ENCODE results near the gene KIAA0232. TPM values are rescaled to one million over a fixed set of nuclear protein-coding genes. Genes with fewer than 3 reads are reported as not detected.

KIAA0232 gene
- total RNA-seq, 1 donor from 2014 or later: 28.1 TPM

DNA sequence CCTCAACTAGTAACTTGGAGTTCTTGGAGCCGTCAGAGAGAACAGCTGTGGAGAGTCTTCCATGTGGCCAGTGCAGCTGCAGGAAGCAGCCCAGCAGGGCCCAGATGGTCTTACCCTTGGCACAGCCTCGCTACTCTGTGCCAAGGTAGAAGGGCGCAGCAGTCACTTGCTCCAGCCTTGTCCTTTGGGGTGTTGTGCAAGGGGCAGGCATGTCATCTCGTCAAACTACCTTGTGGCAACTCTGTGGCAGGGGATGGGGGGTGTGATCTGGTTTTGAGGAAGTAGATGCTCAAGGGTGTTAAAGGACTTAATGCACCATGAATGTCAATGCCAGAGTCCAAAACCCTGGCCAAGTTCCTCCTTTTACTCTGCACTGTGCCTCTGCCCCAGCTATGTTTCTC, 92.9 kb downstream of the KIAA0232 start:
- H3K4me3 ChIP-seq: no peak overlapping the region
- intact Hi-C loops (cut with DNase I): loop anchor here (10.0 kb wide), 1 partner anchor 161 kb away; the partner anchor contains the start of gene BLOC1S4
- H3K27me3 ChIP-seq (ENCODE audit: low read depth): no peaks in the 10 kb centered on the region
- DNase-seq (peak; percentile 84), ATAC-seq (peak; percentile 60 to 79)
- peaks cover 77% of the 10 kb centered on the region for H3K36me3 ChIP-seq
- TF ChIP-seq, protein P1, sequence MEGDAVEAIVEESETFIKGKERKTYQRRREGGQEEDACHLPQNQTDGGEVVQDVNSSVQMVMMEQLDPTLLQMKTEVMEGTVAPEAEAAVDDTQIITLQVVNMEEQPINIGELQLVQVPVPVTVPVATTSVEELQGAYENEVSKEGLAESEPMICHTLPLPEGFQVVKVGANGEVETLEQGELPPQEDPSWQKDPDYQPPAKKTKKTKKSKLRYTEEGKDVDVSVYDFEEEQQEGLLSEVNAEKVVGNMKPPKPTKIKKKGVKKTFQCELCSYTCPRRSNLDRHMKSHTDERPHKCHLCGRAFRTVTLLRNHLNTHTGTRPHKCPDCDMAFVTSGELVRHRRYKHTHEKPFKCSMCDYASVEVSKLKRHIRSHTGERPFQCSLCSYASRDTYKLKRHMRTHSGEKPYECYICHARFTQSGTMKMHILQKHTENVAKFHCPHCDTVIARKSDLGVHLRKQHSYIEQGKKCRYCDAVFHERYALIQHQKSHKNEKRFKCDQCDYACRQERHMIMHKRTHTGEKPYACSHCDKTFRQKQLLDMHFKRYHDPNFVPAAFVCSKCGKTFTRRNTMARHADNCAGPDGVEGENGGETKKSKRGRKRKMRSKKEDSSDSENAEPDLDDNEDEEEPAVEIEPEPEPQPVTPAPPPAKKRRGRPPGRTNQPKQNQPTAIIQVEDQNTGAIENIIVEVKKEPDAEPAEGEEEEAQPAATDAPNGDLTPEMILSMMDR (IDR thresholded peaks at IDR 0.05): no peak
- H3K4me1 ChIP-seq: peaks cover 24% of the 10 kb centered on the region
- H3K27ac ChIP-seq: no peak overlapping the region
- no peaks in the 10 kb centered on the region for H3K9me3 ChIP-seq

DNA sequence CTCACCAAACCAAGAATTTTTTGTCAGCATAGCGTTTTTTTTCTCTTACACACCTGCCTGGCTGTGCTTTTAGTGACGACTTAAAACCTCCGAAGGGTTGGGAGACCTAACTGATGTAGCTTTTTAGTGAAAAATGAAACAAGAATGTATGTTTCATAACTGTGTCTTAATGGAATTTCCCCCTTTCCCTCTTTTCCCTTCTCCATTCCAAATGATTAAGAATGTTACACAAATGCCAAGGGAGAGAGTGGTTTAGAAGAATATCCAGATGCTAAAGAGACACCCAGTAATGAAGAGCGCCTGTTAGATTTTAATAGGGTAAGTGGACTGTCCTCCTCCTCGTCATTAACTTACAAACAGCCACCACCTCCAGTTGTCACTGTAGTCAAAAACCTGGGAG, 93.9 kb downstream of the KIAA0232 start:
- Histone ChIP-seq H3K27ac (peak overlapping the region; percentile 36), H3K4me1 (peaks cover 24% of the 10 kb centered on the region), H3K9me3 (no peaks in the 10 kb centered on the region), H3K27me3 (ENCODE audit: low read depth) (no peaks in the 10 kb centered on the region), H3K36me3 (peaks cover 86% of the 10 kb centered on the region), H3K4me3 (no peak overlapping the region)
- no peak for DNase-seq
- no peak for ATAC-seq
- TF ChIP-seq, protein P1 (IDR thresholded peaks at IDR 0.05): no peak
- intact Hi-C loops (cut with DNase I): loop anchor here (10.0 kb wide), 1 partner anchor 162 kb away; the partner anchor contains the start of gene BLOC1S4

DNA sequence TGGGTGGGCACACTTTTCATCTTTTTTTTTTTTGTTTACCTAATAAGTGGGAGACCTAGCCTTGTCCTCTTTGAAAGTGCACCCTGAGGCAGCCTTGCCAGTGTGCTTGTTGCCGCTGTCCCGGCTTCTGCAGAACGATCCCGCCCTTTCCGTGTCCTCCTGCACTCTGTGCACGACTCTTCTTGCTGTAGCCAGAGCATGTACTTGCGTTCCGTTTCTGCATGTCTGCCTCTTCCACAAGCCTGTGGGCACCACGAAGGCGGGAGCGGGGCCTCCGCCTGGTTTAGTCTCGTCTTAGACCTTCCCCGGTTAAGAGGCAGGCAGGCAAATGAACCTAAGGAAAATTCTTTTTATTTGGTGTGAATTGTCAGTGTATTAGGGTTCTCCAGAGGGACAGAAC, 94.5 kb downstream of the KIAA0232 start:
- intact Hi-C loops (cut with DNase I): loop anchor here (10.0 kb wide), 1 partner anchor 162 kb away; the partner anchor contains the start of gene BLOC1S4
- H3K27ac ChIP-seq: peak overlapping the region; percentile 36
- DNase-seq (no peak), ATAC-seq (no peak)
- no peaks in the 10 kb centered on the region for H3K9me3 ChIP-seq
- H3K4me3 ChIP-seq: no peak overlapping the region
- peaks cover 24% of the 10 kb centered on the region for H3K4me1 ChIP-seq
- H3K36me3 ChIP-seq: peaks cover 86% of the 10 kb centered on the region
- TF ChIP-seq, protein P1 (IDR thresholded peaks at IDR 0.05): no peak
- H3K27me3 ChIP-seq (ENCODE audit: low read depth): no peaks in the 10 kb centered on the region

GRCh38 chr4:6878451-6879059, 96.0 kb downstream of the KIAA0232 start:
- no peak overlapping the region for H3K27ac ChIP-seq
- intact Hi-C loops (cut with DNase I): loop anchor here (10.0 kb wide), 1 partner anchor 164 kb away; the partner anchor contains the start of gene BLOC1S4
- DNase-seq: no peak
- ATAC-seq: no peak
- peaks cover 21% of the 10 kb centered on the region for H3K4me1 ChIP-seq
- H3K4me3 ChIP-seq: no peak overlapping the region
- TF ChIP-seq, protein P1 (IDR thresholded peaks at IDR 0.05): no peak
- no peaks in the 10 kb centered on the region for H3K27me3 ChIP-seq (ENCODE audit: low read depth)
- peaks cover 84% of the 10 kb centered on the region for H3K36me3 ChIP-seq
- no peaks in the 10 kb centered on the region for H3K9me3 ChIP-seq

DNA sequence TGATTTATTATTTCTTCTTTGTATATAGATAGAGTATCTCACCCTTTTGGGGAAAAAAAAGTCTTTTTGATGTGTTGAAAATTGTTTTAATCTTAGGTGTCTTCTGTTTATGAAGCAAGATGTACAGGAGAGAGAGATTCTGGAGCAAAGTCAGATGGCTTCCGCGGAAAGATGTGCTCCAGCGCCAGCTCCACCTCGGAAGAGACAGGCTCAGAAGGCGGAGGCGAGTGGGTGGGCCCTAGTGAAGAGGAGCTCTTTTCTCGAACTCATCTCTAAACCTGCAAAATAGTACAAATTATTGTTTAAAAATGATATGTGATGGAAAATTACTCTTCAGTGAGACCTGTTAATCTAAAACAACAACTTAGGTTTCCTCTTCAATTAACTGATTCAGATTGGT, 98.2 kb downstream of the KIAA0232 start:
- TF ChIP-seq, protein P1 (IDR thresholded peaks at IDR 0.05): no peak
- Histone ChIP-seq H3K27ac (no peak overlapping the region), H3K4me1 (peaks cover 9% of the 10 kb centered on the region), H3K27me3 (ENCODE audit: low read depth) (no peaks in the 10 kb centered on the region), H3K4me3 (no peak overlapping the region), H3K36me3 (peaks cover 68% of the 10 kb centered on the region), H3K9me3 (no peaks in the 10 kb centered on the region)
- intact Hi-C loops (cut with DNase I): no loop called here
- DNase-seq (no peak), ATAC-seq (no peak)
